Measurements from ENCODE around the gene CTAGE9.

- TF ChIP-seq POLR2A (IDR thresholded peaks at IDR 0.05), result no peak
- no peak for TF ChIP-seq CTCF (IDR thresholded peaks at IDR 0.05)
Measured at GRCh38 chr6:131749023-131749422, 38.2 kb upstream of the CTAGE9 start.

All from esophagus squamous epithelium (tissue), 4 donors.